Left ventricle myocardium superior (tissue), 1 donor: ENCODE results near the gene ARHGEF10L. TPM values are rescaled to one million over a fixed set of nuclear protein-coding genes. Genes with fewer than 3 reads are reported as not detected.
A peak's percentile ranks its signal among the peaks of the same experiment; 100 is the strongest.

Experiments used
- ATAC-seq: fragments of 200-7000 bp; cut with Tn5 transposase; one replicate; pipeline ENCODE4 v1.9.1; 2020; ENCODE audit warnings: mild to moderate bottlenecking, moderate library complexity
- DNase-seq: peaks from one replicate; pipeline ENCODE4 v3.0.0-alpha.2; 2020
- intact Hi-C: fragments of 100-400 bp; cut with micrococcal nuclease; formaldehyde crosslinking; loops from one replicate; pipeline ENCODE4 v1.11.0; 2022
- total RNA-seq: library from RNA; stranded (reverse); fragmentation: NEBNext Ultra II Directional; extraction: Animal tissue kit (Norgen Biotek cat#: 25700); gene quantifications from one replicate; pipeline ENCODE4 v1.2.1, GENCODE V29; 2021
- donor health status: DM: no; HTN: yes; CAD: no; lungs with severe emphysema.

The ARHGEF10L gene
- total RNA-seq, 1 donor from 2014 or later: 54.9 TPM

DNA sequence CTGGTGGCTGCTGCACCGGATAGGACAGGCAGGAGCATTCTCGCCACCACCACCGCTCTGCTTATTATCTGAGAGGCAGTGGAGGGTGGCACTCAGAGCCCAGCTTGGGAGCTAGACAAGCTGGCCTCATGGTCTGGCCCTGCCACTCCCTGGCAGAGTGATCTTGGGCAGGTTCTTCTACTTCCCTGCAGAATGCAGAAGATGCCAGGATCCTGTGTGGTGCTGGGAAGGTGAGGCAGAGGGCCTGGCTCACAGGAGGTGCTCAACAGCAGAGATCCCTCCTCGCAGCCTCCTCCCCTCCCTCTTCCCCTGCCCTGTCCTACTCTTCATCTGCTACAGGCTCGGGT lies 60.4 kb downstream of the ARHGEF10L start:
- DNase-seq: peak; percentile 55
- peak; percentile 70 for ATAC-seq
- intact Hi-C loops: loop anchor here (2.0 kb wide), 1 partner anchor 69 kb away; no protein-coding TSS in a partner anchor

DNA sequence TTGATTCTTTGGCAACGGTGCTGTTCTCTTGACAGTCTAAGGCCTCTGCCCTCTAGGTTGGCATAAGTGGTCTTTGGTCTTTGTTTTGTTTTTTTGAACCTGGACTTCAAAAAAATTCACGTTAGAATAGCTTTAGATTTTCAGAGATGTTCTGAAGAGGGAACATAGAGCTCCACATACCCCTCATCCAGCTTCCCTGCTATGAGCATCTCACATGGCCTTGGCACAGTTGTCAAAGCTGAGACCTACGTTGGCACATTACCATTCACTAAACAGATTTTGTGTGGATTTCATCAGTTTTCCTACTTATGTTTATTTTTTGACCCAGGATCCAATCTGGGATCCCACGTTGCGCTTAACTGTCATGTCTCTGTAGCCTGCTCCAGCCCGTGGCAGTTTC lies 60.8 kb downstream of the ARHGEF10L start:
- ATAC-seq (no peak), DNase-seq (no peak)
- intact Hi-C loops: loop anchor here (2.0 kb wide), 1 partner anchor 70 kb away; no protein-coding TSS in a partner anchor

DNA sequence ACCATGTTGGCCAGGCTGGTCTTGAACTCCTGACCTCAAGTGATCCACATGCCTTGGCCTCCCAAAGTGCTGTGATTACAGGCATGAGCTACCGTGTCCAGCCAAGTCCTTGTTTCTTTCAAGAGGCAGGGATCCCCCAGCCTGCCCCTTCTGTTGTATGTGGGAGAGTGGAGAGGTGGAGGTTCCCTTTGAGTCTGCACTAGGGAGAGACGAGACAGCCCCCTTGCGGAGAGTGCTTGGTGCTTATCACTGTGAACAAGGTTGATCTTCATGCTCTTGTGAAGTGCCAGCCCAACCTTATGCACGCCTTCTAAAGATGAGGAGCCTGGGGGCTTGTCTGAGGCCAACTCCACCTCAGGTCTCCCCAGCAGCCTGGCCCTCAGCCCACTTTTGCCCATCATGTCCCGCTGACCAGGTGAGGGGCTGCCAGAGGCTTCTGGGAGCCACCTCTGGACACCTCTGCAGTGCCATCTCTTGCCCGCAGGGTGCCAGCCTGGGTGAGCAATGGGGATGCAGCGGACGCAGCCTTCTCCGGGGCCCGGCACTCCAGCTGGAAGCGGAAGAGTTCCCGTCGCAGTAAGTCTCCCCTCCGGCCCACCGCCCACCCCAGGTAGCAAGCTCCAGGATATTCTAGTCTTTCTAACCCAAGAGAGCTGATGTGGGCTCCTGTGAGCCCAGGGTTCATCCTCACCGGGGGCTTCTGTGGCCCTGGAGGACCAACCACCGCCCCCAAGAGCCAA lies 62.3 kb downstream of the ARHGEF10L start:
- ATAC-seq (no peak), DNase-seq (no peak)
- intact Hi-C loops: loop anchor here (2.0 kb wide), 1 partner anchor 71 kb away; no protein-coding TSS in a partner anchor

DNA sequence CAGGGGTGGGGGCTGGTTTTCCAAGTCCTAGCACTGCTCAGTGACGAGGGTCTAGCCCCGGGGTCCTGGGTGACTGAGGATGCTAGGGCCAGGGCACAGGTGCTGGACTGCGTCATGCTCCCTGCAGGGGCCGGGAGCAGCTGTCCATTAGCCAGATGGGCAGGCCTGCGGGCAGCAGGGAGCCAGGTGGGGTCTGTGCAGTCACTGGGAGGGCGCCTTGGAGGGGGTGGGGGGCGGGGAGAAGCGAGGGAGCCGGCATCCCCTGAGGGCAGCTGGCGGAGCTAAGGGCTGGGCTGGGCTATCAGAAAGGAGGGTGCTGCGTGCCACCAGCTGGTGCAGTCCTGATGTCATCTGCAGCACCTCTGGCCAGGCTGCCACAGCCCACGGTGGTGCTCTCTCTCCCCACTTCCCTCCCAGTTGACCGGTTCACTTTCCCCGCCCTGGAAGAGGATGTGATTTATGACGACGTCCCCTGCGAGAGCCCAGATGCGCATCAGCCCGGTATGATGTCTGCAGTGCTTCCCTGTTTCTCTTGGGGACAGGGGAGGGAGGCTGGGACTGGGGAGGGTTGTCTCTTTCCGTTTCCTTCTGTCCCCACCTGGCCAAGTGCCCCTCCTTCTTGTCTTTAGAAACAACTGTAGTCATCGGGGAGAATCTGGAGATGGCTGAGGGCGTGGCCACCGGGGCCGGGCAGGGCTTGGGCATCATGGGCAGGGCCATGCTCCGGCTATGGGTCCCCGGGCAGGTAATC lies 63.8 kb downstream of the ARHGEF10L start:
- ATAC-seq (no peak), DNase-seq (no peak)
- intact Hi-C loops: no loop called here

DNA sequence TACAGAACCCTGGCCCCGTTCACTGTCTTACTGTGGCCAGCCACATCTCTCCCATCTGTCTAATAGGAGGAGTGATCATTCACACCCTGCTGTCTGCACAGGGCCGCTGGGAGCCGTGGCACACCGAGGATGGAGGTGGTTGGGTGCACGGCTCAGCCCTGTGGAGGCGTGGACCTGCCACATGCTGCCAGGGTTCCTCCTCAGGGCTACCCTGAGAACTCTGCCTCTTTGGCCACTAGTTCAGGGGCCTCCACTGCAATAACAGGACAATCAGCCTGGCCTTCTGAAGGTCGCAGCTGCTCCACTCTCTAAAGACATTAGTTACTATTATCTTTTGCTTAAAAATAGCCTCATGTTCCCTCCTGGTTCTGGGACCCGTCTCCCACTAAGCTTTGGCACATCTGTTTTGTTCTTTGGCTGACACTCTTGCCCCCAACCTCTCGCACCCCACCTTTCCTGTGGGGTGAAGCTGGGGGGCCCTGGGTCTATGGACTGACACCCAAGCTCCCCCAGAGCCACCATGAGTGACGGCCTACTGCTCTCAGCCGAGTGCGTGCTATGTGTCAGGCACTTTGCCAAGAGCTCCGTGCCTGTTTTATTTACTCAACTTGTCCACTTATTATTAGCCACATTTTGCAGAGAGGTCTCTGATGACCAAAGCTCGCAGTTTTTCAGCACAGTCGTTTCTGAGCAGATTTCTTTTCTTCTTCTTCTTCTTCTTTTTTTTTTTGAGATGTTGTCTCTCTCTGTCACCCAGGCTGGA lies 66.3 kb downstream of the ARHGEF10L start:
- ATAC-seq: peak; percentile 78

DNA sequence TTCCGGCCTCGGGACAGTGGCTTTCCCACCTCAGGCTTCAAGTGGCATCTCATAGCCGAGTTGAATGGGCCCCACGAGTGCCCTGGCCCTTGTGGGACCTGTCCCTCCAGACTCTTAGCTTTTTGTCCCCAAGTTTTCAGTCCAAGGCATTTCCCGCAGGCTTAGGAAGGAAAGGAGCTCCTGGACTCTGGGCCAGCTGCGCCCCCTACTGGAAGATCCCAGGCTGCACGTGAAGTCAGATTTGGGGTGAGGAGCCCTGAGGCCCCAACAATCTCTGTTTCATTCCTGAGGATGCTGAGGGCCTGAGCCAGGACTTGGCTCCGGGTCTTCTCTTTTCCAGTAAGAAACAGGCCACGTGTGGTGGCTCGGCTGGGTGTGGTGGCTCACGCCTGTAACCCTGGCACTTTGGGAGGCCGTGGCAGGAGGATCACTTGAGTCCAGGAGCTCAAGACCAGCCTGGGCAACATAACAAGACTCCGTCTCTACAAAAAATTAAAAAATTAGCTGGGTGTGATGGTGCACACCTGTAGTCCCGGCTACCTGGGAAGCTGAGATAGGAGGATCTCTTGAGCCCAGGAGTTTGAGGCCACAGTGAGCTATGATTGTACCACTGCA lies 67.4 kb downstream of the ARHGEF10L start:
- ATAC-seq (peak; percentile 64), DNase-seq (peak; percentile 86)
- intact Hi-C loops: loop anchor here (5.0 kb wide), 1 partner anchor 105 kb away; no protein-coding TSS in a partner anchor

More for the DNA sequence above, 66.3 kb downstream of the ARHGEF10L start:
- intact Hi-C loops: loop anchor here (5.0 kb wide), 1 partner anchor 103 kb away; no protein-coding TSS in a partner anchor
- peak; percentile 75 for DNase-seq

DNA sequence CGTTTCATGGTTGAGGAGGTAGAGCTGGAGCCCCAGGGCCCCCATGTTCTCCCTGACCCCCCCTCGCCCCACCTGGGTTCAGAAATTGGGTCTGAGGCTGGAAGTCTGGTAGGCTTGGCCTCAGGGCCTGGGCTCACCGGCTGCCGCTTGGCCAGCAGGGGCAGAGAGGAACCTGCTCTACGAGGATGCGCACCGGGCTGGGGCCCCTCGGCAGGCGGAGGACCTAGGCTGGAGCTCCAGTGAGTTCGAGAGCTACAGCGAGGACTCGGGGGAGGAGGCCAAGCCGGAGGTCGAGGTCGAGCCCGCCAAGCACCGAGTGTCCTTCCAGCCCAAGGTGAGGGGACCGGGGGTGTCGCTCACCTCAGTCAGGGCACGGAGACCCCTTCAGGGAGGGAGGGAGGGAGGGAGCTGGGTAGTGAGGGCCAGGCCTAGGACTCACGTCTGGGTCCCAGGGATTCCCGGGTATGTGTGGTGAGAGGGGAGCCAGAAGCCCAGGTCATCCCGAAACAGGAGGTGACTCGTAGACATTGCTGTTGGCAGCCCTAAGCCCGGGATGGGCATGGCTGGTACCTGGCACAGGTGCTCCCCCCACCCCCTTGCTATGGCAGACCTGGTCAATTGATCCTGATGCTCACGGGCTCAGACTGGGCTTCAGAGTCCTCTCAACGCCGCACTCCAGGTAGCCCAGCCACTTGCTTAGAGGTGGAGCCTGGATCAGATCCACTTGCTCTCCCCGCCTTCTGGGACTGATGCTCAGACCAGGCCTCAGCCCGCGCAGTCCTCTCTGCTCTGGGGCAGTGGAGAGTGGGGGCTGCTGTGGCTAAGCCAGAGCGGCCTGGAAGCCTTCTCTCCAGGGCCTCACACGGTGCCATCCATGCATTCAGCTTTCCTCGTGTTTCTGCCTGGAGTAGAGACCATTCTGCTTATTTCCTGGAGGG lies 68.4 kb downstream of the ARHGEF10L start:
- intact Hi-C loops: loop anchor here (5.0 kb wide), 1 partner anchor 106 kb away; no protein-coding TSS in a partner anchor
- ATAC-seq: no peak

DNA sequence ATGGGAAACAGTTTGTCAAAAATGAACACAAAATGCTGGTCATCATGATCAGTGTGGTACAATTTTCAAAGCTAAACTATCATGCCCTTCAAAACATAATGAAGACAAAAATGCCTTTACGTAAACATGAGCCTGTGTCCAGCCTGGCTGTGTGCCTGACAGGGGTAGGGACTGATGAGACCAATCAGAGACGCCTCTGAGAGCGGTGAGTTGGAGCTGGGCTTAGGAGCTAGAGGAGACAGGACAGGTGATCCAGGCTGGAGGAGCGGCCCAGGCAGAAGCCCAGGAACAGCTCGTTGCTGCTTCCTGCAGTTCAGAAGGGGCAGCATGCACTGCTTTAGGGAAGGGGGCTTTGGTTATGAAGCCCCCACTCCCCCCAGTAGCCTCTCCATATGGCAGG lies 70.0 kb downstream of the ARHGEF10L start:
- no peak for DNase-seq
- intact Hi-C loops: loop anchor here (5.0 kb wide), 1 partner anchor 107 kb away; no protein-coding TSS in a partner anchor
- no peak for ATAC-seq

More for the DNA sequence above, 68.4 kb downstream of the ARHGEF10L start:
- DNase-seq: no peak

DNA sequence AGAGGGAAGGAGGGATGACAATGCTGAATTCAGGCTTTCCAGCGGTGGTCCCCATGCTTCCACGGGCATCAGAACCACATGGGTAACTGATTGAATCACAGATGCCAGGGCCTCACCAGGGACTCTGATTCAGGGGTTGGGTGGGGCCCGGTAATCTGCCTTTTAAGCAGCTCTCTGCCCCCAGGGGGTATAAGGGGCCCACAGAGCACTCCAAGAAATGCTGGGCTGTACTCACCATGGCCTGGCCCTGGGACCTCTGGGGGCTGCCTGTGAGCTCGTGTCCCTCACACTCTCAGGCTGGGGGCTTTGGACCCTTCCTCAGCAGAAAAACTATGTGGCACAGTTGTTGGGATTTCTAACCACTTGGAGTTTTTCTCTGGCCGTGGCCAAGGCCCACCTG lies 70.6 kb downstream of the ARHGEF10L start:
- DNase-seq (no peak), ATAC-seq (no peak)
- intact Hi-C loops: no loop called here

DNA sequence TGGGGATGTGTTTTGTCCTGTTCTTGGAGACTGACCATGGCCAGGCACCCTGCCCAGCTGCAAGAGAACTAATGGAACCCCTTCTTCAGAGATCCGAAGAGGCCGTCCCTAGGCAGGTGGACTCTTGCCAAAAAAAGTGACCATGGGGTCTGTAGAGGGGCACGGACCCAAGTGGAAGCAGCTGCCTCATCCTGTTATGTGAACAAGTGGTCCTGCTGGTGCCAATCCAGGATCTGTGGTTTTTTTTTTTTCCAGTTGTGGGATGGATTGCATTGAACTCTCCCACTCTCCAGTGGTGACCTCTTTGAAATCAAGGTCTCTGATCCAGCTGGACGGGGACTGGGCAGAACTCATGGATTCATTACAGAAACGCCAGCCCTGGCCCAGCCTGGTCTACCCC lies 71.2 kb downstream of the ARHGEF10L start:
- intact Hi-C loops: no loop called here
- DNase-seq: no peak
- ATAC-seq: no peak

DNA sequence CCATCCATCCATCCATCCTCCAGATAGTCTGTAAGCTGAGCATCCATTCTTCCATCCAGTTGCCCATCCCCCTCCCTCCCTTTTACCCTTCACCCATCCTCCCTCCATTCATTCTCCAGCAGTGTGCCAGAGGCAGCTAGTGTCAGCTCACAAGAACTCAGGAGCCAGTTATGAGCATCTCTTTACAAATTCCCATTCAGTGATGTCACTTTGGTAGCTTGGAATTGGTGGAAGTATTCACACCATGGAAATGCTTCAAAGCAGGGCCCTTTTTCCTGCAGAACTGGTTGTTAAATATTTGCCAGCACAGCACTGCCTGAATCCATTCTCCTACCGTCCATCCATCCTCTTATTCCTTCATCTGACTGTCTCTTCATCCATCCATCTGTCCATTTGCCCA lies 72.5 kb downstream of the ARHGEF10L start:
- intact Hi-C loops: no loop called here
- ATAC-seq (no peak), DNase-seq (no peak)

DNA sequence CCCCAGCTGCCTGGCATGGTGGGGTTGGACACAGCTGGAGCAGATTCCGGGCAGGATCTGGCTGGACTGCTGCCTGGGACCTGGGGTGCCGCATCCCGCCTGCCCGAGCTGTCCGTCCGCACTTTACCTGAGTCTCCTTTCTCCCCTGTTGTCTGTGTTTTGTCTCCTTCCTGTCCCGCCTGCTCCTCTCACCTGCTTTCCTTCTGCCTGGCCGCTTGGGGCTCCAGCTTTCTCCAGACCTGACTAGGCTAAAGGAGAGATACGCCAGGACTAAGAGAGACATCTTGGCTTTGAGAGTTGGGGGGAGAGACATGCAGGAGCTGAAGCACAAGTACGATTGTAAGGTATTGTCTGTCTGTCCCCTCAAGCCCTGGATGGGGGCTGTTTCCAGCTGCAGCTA lies 73.3 kb downstream of the ARHGEF10L start:
- DNase-seq (no peak), ATAC-seq (no peak)
- intact Hi-C loops: no loop called here

DNA sequence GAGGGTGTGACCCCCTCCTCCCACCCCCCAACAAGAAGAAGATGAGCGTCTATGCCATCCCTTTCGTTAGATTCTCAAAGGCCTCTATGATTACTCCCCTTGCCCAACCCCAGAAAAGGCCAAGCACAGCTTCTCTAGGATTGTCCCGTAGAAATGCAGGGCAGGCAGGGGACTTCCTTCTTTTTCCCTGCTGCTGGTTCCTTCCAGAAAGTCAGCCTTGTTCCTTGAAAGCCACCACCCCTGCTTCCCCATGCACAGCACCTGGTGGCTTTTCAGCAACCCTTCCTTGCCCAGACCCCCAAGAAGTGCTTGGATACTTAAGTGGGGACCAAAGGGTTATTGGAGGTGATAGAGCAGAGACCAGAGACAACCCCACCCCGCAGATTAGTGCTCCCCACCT lies 75.1 kb downstream of the ARHGEF10L start:
- DNase-seq (no peak), ATAC-seq (no peak)
- intact Hi-C loops: no loop called here

DNA sequence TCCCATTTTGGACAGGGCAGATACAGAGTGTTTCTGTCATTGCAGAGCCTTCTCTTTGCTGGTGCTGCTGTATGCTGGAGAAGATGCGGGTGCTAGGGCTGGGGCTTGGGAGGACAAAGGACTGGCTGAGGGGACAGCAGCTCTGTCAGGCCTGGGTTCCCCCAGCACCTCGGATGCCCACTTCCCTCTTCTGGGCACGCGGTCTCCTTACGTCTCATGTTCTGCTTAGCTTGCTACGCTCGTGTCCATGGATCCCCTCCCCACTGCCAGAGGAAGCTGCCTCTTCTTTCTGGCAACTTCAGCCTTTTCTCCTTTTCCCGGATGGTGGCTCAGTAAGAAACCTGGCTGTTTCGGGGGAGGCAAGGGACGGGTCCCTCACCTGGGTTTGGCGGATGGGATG lies 75.7 kb downstream of the ARHGEF10L start:
- no peak for ATAC-seq
- intact Hi-C loops: no loop called here

DNA sequence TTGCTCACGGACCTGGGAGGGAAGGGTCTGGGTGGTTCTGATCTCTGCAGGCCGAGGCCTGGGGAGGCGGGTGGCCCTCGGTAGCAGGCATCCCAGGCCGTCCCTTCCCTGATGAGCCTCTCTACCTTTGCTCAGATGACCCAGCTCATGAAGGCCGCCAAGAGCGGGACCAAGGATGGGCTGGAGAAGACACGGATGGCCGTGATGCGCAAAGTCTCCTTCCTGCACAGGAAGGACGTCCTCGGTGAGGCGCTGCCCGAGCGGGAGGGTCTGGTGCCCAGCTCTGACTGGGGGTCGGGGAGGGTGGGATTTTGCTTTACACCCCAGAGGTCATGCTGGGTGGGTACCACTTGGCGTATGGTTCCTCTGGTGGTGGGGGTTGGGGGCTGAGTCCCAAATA lies 76.5 kb downstream of the ARHGEF10L start:
- DNase-seq (no peak), ATAC-seq (no peak)

More for the DNA sequence above, 75.7 kb downstream of the ARHGEF10L start:
- DNase-seq: no peak

DNA sequence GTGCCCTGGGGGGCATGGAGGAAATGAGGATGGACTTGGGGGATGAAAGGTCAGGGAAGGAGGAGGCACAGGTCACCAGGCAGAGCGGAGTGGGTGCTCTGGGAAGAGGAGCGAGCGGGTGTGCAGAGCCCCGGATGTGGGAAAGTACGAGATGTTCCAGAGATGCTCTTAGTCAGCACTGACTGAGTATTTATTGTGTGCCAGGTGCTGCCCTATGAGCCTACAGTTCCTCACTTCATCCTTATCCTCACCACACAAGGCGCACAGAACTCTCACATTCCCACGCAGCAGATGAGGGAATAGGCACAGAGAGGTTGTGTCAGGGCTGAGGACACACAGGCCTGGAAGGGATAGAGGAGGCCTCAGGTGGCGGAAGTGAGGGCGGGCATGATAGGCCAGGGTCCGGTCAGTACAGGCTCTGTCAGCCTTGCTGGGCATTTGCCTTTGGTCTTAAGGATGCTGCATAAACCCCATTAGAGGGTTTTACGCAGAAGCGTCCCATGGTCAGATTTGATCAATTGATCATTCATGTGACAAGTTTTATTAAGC lies 77.3 kb downstream of the ARHGEF10L start:
- intact Hi-C loops: no loop called here
- no peak for ATAC-seq
- no peak for DNase-seq

More for the DNA sequence above, 76.5 kb downstream of the ARHGEF10L start:
- intact Hi-C loops: no loop called here

DNA sequence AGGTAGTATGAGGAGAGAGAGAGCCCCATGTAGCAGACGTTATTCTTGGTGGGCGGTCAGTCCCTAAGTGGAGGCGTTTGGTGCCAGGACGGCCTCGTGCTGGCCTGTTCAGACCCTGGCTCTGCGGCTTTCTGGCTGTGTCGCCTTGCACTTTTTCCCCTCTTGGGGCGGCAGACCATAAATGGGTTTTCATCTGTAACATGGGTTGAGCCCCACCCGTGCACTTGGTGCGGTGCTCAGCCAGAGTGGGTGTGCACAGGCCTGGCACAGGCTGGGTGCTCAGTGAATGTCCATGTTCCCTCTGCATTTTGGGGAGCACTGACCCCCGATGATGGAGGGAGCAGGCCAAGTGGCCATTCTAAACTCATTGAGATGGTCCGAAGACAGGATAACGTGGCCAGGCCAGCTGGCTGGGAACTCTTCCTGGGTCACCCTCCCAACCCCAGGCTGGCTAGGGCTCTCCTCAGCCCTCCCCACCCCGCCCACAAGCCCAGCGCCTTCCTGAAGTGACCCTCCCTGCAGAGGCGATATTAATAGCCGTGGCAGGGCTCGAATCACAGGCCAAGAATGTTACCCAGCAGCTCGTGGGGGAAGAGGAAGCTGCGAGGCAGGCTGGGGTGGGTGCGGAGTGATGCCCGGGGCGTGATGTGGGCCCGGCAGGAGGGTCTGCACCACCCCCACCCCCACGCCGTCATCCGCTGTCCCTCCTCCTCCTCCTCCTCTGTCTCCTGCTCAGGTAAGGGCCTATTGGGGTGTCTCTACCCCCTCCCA lies 78.5 kb downstream of the ARHGEF10L start:
- DNase-seq (peak; percentile 81), ATAC-seq (peak; percentile 90)
- intact Hi-C loops: no loop called here
